Glomerular endothelial cell (primary cell): ENCODE measurements around the gene TMEM120A. TPM values are rescaled to one million over a fixed set of nuclear protein-coding genes. Genes with fewer than 3 reads are reported as not detected.

Source experiments
- DNase-seq: peaks from one replicate; pipeline ENCODE4 v3.0.0-alpha.2; 2011; ENCODE audit warnings: low read depth, low spot score; ENCODE audit errors: extremely low read depth
- total RNA-seq: library from RNA; depleted of rRNA; stranded (reverse); fragments of >200 nt; gene quantifications from 2 replicates; pipeline ENCODE4 v1.2.3, GENCODE V29; 2015

The TMEM120A gene
- total RNA-seq, 1 donor from 2014 or later = 18.6 TPM

DNA sequence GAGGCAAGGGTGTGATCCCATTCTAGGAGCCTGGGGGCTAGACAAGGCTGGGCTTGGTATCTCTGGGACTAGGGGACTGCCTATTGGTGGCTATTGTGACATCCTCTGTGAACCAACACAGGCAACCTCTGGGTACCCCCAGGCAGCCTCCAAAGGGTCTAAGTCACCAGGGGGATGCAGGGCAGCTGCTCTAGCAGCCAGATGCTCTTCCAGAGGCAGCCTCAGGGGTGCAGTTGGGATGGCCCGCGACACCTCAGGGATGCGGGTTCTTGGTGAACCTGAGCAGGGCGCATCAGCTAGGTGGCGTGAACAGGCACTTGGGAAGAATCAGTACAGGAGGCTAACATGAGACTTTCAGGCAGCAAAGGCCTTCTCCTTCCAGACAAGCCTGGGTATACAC lies 1.6 kb upstream of the TMEM120A start:
- DNase-seq = no peak

DNA sequence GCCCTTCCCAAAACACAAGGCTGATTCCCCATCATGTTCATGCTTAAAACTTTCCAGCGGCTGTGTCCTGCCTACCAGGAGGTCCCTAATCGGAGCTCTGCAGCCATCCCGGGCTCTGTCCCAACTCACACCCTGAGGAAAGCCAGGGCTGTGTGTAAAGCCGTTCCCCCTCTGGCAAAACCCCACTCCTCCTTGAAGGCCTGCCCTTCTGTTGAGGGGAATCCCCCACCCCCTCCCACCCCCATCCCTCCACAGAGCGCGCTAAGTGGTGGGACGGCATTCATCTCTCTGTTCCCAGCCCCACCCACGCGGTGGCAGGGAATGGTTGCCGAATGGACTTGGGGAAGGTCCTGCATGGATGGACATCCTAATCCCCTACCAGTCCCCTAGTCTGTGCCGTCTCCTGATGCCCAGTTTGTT lies 667 bp upstream of the TMEM120A start:
- no peak for DNase-seq

GRCh38 chr7:75993689-75994387 lies 557 bp downstream of the TMEM120A start:
- no peak for DNase-seq

DNA sequence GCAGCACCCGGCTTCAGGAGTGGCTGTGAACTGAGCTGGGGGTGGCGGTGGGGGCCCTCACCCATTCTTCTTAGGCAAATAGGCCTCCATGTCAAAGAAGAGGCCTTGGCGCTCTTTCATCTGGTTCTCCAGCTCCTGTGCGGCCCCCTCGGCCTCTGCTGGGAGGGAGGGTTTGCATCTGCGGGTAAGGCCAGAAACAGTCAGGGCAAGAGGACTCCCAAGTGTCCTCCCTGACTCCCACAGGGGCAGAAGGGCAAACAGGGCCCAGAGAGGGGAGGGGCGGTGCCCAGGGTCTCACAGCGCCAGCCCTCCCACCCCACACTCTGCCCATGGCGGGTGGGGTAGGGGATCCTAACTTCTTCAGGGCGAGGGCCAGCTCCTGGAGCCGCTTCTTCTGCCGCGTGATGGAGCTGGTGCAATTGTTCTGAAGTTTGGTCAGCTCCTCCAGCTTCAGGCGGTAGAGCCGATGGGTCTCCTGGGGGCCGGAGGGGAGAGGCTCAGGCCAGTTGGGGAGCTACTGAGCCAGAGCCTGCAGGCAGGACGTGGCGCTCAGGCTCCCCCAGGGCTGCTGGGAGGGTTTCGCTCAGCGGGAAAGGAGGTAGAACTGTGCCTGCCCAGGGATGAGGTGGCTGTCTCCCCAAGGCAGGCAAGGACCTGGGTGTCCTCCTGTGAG lies 2.2 kb downstream of the TMEM120A start:
- no peak for DNase-seq

DNA sequence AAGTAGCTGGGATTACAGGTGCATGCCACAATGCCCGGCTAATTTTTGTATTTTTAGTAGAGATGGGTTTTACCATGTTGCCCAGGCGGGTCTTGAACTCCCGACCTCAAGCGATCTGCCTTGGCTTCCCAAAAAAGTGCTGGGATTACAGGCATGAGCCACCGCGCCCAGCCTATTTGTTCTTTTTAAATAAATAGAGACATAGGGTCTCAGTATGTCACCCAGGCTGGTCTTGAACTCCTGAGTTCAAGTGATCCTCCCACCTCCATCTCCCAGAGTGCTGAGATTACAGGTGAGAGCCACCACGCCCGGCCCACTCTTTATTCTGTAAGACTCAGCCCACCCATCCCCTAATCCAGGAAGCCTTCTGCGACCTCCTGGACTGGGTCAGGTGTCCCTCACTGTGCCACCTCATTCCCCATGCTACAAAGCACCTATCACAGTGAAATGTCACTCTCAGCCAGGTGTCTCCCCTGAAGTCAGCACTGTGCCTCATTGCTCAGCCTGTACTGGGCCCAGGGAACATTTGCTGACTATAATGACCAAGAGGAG lies 2.8 kb downstream of the TMEM120A start:
- no peak for DNase-seq

DNA sequence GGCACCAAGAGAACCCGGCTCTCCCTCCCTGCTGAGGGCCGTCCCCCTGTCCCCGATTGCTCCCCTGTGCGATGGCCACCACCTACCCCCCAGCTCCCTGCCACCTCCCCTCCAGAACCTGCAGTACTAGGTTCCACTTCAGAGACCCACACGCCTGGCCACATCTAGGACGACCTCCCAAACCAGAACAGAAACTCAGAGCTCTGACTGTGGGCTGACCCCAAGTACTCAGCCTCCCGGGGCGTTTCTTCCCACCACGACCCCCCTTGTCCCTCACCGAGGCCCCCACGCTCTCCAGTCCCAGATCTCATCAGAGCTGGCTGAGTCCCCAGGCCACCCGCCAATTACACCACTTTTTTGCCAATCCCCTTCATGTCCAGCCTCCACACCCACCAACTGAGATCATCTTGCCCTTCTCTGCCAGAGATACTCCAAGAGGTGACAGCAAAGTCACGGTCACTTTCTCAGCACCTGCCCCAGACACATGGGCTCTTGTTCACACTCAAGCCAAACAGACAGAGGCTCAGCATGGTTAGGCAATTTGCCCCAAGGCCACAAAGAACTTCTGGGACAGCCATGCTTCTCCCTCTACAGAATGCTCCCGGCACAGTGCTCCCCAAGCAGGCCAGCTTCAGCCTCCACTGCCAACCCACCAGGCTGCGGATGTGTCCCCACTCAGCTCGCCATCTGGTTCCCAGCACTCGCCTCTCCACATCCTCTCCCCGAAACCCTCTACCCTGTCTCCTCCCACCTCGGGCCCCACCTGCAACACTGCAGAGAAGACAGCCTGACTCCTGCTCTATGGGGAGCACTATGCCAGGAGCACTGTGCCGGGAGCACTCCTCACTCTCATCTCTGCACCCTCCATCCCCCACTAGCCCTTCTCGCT lies 4.7 kb downstream of the TMEM120A start:
- DNase-seq = no peak

GRCh38 chr7:75988568-75989499 lies 5.6 kb downstream of the TMEM120A start:
- no peak for DNase-seq

GRCh38 chr7:75987805-75988567 lies 6.4 kb downstream of the TMEM120A start:
- DNase-seq = no peak

DNA sequence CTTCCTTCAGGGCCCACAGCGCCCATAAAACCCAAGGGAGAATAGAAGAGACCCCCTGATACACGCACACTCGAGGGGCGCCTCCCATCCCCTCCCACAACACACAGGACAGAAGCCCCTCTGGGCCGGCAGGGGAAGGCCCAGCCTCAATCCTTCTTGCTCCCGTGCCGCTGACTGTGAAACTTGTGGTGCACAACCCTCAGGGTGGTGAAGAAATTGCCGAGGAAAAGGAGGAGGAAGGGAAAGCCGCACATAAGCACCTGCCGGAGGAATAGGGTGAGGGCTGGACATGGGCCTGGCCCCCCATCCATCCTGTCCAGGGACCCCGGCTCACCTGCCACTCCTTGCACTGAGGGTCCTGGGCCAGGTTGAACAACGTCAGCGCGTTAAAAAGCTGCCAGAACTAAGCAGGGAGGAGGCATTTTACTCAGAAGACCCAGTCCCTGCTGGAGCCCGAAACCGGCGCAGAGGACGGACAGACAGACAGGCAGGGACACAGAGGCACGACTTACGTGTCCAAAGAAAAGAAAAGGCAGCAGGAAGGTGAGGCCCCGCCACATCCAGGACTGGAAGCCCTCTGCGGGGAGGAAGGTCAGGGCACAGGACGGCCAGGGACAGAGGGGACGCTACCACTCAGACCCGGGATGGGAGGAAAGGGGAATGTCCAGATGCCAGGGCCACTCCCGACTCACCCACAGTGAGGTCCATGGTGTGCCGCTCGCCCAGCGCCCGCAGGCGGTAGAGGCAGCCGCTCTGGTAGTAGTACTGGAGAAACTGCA lies 7.2 kb downstream of the TMEM120A start:
- no peak for DNase-seq

DNA sequence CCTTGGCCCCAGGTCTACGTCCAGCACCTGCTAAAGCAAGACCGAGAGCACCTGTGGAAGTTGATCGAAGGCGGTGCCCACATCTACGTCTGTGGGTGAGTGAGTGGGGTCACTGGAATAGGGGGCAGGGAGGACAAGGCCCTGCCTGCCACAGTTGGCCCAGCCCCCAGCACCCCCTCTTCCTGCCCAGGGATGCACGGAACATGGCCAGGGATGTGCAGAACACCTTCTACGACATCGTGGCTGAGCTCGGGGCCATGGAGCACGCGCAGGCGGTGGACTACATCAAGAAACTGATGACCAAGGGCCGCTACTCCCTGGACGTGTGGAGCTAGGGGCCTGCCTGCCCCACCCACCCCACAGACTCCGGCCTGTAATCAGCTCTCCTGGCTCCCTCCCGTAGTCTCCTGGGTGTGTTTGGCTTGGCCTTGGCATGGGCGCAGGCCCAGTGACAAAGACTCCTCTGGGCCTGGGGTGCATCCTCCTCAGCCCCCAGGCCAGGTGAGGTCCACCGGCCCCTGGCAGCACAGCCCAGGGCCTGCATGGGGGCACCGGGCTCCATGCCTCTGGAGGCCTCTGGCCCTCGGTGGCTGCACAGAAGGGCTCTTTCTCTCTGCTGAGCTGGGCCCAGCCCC lies 8.1 kb downstream of the TMEM120A start:
- no peak for DNase-seq

DNA sequence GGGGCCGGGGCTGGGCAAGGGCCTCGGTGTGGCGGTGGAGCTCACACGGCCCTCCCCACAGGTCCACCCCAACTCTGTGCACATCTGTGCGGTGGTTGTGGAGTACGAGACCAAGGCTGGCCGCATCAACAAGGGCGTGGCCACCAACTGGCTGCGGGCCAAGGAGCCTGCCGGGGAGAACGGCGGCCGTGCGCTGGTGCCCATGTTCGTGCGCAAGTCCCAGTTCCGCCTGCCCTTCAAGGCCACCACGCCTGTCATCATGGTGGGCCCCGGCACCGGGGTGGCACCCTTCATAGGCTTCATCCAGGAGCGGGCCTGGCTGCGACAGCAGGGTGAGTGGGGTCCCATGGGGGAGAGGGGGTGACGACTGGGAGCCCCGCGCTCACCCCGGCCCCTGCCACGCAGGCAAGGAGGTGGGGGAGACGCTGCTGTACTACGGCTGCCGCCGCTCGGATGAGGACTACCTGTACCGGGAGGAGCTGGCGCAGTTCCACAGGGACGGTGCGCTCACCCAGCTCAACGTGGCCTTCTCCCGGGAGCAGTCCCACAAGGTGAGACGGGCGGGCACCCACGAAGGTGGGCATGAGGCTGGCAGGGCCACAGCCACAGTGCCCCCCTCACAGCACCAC lies 8.8 kb downstream of the TMEM120A start:
- no peak for DNase-seq

DNA sequence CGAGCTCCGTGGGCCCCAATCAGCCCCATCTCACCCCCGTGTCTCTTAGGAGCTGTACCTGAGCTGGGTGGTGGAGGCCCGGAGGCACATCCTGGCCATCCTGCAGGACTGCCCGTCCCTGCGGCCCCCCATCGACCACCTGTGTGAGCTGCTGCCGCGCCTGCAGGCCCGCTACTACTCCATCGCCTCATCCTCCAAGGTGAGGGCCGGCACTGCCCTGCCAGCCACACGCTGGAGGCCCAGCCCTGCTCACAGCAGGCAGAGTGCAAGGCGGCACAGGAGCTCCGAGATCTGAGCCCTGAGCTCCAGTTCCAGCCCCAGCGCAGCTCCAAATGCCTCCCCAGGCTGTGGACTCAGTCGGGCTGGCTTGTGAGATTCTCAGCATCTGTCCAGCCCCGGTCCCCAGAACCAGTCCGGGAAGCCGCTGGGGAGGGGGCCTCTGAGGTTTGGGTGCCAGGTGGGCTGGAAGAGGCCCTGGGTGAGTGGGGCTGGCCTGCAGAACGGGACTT lies 9.3 kb downstream of the TMEM120A start:
- no peak for DNase-seq

- no peak for DNase-seq
Observed at GRCh38 chr7:75984130-75985008, 10.0 kb downstream of the TMEM120A start.

DNA sequence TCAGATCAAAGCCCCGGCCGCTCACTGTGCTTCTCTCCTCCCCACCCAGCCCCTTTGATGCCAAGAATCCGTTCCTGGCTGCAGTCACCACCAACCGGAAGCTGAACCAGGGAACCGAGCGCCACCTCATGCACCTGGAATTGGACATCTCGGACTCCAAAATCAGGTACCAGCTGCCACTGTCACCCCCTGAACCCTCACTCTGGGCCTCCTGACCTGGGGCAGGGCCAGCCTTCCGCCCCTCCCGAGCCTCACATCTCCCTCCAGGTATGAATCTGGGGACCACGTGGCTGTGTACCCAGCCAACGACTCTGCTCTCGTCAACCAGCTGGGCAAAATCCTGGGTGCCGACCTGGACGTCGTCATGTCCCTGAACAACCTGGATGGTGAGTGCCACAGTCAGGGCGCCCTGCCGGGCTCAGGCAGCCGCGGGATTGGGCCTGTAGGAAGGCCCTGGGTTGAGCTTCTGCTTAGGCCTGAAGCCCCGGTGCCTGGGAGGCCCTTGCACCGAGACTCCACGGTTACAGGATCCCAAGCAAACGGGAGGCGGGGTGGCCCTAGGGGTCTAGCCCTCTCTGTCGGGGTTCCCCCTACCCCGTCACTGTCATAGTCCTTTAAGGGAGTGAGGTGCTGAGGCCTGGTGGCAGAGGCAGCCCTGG lies 10.8 kb downstream of the TMEM120A start:
- DNase-seq = no peak

DNA sequence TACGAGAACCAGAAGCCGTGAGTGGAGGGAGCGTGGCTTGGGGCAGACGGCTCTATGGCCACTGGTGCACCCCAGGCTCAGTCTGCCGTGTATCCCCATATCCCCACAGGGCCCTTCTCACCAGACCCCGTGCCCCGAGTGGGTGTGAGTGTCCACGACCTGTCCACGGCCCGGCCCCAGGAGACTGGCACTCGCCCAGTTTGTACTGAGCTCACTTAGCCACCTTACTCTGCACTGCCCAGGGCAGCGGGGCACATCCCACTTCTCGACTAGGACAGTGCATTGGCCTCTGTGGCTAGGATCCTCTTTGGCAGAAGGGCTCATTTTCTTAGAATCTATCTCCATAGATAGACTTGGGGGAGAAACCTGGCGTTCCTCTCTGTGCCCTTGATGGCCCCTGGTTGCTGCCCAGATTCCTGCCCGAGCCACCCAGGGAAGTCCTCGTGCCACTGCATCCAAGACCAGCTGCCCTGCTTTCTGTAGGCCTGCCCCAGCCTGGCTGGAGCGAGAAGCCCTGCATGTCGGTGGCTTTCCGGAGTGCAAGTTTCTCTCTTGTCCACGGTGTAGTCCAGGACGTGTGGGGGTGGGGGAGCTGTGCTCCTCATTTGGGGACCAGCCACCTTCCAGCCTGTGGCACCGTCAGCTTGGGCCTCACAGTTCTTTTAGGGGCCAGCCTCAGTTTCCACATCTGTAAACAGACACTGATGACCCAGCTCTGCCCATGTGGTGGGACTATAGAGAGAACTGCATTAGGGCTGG lies 11.9 kb downstream of the TMEM120A start:
- no peak for DNase-seq
